ENCODE data around the gene RPL22. TPM values are rescaled to one million over a fixed set of nuclear protein-coding genes. Genes with fewer than 3 reads are reported as not detected.

RPL22 gene
- total and polyA plus RNA-seq, 2 of the 8 experiments (the other 6 are each of a cell fraction or from before 2014, with no cell fraction given): 133 to 521 TPM

GRCh38 chr1:6148497-6149241 is 50.7 kb downstream of the RPL22 start:
- Histone ChIP-seq H4K20me1 (replicated peaks in 1 of 2; ENCODE audit: control insufficient read depth in 1 of 2, insufficient read depth in 2 of 2, low read length in 2 of 2) (peaks cover 0 to 13% of the 10 kb centered on the region in 2 experiments), H2BK120ac (replicated peaks; ENCODE audit: low read depth, low read length) (no peak overlapping the region), H2BK20ac (ENCODE audit: low read length) (no peak overlapping the region), H3K23ac (ENCODE audit: insufficient read length) (no peak overlapping the region), H2BK5ac (ENCODE audit: low read depth, low read length) (peak overlapping the region; percentile 55; the same call in 1 of the 2 replicates), H3K4me3 (ENCODE audit: extremely low read depth in 1 of 4, insufficient read depth in 2 of 4, low read depth in 3 of 4, low read length in 4 of 4) (peak overlapping the region; percentile 6 to 53 (median 24); a peak in 5 of 8 replicates), H3K4me2 (ENCODE audit: insufficient read depth in 1 of 2, low read depth in 2 of 2, low read length in 2 of 2) (peak overlapping the region; percentile 77 to 78), H4K91ac (replicated peaks; ENCODE audit: insufficient read length, low read length) (peak overlapping the region; percentile 79), H3K18ac (ENCODE audit: extremely low read depth, low read length) (no peak overlapping the region), H2AK5ac (ENCODE audit: low read depth, low read length) (no peak overlapping the region), H3K27me3 (replicated peaks in 1 of 4; ENCODE audit: control insufficient read depth in 3 of 4, extremely low read depth in 1 of 4, insufficient read depth in 3 of 4, low read length in 3 of 4) (peaks cover 4 to 26% (median 21%) of the 10 kb centered on the region in 4 experiments), H3K4me1 (replicated peaks in 1 of 4; ENCODE audit: control insufficient read depth in 3 of 4, insufficient read depth in 4 of 4, low read length in 3 of 4) (peaks cover 0 to 18% (median 4%) of the 10 kb centered on the region in 4 experiments; a peak in 4 of 7 replicates), H3K36me3 (ENCODE audit: control insufficient read depth in 2 of 4, insufficient read depth in 4 of 4, low read length in 3 of 4) (no peaks in the 10 kb centered on the region; a peak in 1 of 8 replicates), H3K4ac (replicated peaks; ENCODE audit: insufficient read length, low read depth, low read length) (peak overlapping the region; percentile 39), H3K9ac (replicated peaks in 1 of 4; ENCODE audit: extremely low read depth in 1 of 4, low read depth in 3 of 4, low read length in 3 of 4) (no peak overlapping the region), H2BK12ac (ENCODE audit: low read depth, low read length) (peak overlapping the region; percentile 20; the same call in 1 of the 2 replicates), H2BK15ac (ENCODE audit: low read length) (peak overlapping the region; percentile 49; the same call in 1 of the 2 replicates), H3K79me2 (ENCODE audit: control insufficient read depth in 1 of 2, insufficient read depth in 2 of 2, low read length in 2 of 2) (no peaks in the 10 kb centered on the region), H4K5ac (ENCODE audit: insufficient read length, low read depth, low read length) (peak overlapping the region; percentile 18), H2AFZ (ENCODE audit: low read length) (peak overlapping the region; percentile 100), H3K9me3 (ENCODE audit: insufficient read depth in 2 of 2, low read depth in 1 of 2, low read length in 1 of 2) (no peaks in the 10 kb centered on the region), H3K27ac (ENCODE audit: low read depth, low read length) (no peak overlapping the region), H3K56ac (replicated peaks; ENCODE audit: insufficient read length, low read depth, low read length) (no peak overlapping the region), H3K14ac (ENCODE audit: insufficient read length) (no peak overlapping the region), H3K79me1 (ENCODE audit: low read depth, low read length) (no peaks in the 10 kb centered on the region), H4K8ac (ENCODE audit: extremely low read depth, insufficient read depth, low read length) (peak overlapping the region; percentile 43; the same call in 1 of the 2 replicates), H3K23me2 (ENCODE audit: low read depth, low read length) (peaks cover 11% of the 10 kb centered on the region)
- ChIA-PET POLR2A (ENCODE audit: partially characterized antibody) (interaction anchor here (1.3 to 1.6 kb wide), 3 partner anchors 21 to 49 kb away, joined by 3 to 7 read pairs (median 4); no protein-coding TSS in a partner anchor), CTCF (ENCODE audit: partially characterized antibody) (interaction anchor here (1.0 to 1.6 kb wide), 3 partner anchors 10 to 35 kb away, joined by 3 to 5 read pairs (median 4); no protein-coding TSS in a partner anchor)
- no peak for FAIRE-seq
- WGBS, 2 experiments (ENCODE audit: extremely low coverage in 1 of 2, insufficient coverage in 1 of 2, insufficient read length in 1 of 2, insufficient replicate concordance in 2 of 2, low coverage in 1 of 2, low lambda C conversion rate in 2 of 2, missing lambda C conversion rate in 1 of 2): 3% methylated on average over 28 of the region's 53 CpGs; no CpG with 5 or more reads in 1 of the 2 experiments
- peak; percentile 66 to 93 for DNase-seq (ENCODE audit: low read depth in 1 of 2, low spot score in 2 of 2)
- TF ChIP-seq ATF3 (IDR thresholded peaks at IDR 0.05; ENCODE audit: insufficient read depth, low read depth, low read length): no peak
- TF ChIP-seq BACH1 (IDR thresholded peaks at IDR 0.05; ENCODE audit: low read length): no peak
- TF ChIP-seq CHD2 (IDR thresholded peaks at IDR 0.05; ENCODE audit: low read length): no peak; the same call in 1 of the 2 replicates
- TF ChIP-seq SUZ12 (IDR thresholded peaks at IDR 0.05; ENCODE audit: low read length): no peak
- TF ChIP-seq JUND (IDR thresholded peaks at IDR 0.05; ENCODE audit: low read length): no peak
- no peak for TF ChIP-seq CTCF (IDR thresholded peaks at IDR 0.05; ENCODE audit: control extremely low read depth in 1 of 3, insufficient read depth in 1 of 3, low read depth in 1 of 3, low read length in 3 of 3)
- peak; percentile 37; the same call in 1 of the 2 replicates for TF ChIP-seq RBBP5 (IDR thresholded peaks at IDR 0.05; ENCODE audit: borderline replicate concordance, low read depth, low read length)
- TF ChIP-seq HDAC6 (IDR thresholded peaks at IDR 0.05; ENCODE audit: low read depth, low read length): no peak
